CD4-positive, CD25-positive, alpha-beta regulatory T cell (primary cell): ENCODE data around the gene CEBPA. TPM values are rescaled to one million over a fixed set of nuclear protein-coding genes. Genes with fewer than 3 reads are reported as not detected.

Experiments
- ATAC-seq, 2 donors: fragments of 150-1000 bp; cut with Tn5 transposase; one replicate each; pipeline ENCODE4 v1.10.0; 2021; ENCODE audit warnings: low read depth in 2 of 2, moderate number of reproducible peaks in 2 of 2, moderate library complexity in 1 of 2
- DNase-seq, 3 donors: peaks; one replicate each; pipeline versions ENCODE4 v3.0.0 to v3.0.0-alpha.2; 2012 to 2022; ENCODE audit warnings: mixed read lengths in 1 of 3
- H3K27ac ChIP-seq: one replicate; pipeline ENCODE4 v1.7.0; 2013; ENCODE audit warnings: mild to moderate bottlenecking, low read length; ENCODE audit not compliant: insufficient read depth, poor library complexity, severe bottlenecking
- H3K27me3 ChIP-seq: one replicate; pipeline ENCODE4 v1.7.0; 2013; ENCODE audit warnings: low read length; ENCODE audit not compliant: control insufficient read depth, insufficient read depth
- H3K36me3 ChIP-seq: one replicate; pipeline ENCODE4 v1.7.0; 2013; ENCODE audit warnings: mild to moderate bottlenecking, low read length, moderate library complexity; ENCODE audit not compliant: control insufficient read depth, insufficient read depth
- H3K4me1 ChIP-seq: 2 replicates; pipeline ENCODE4 v1.7.0; 2013; ENCODE audit warnings: mild to moderate bottlenecking, low read length; ENCODE audit not compliant: insufficient read depth, control insufficient read depth, poor library complexity, severe bottlenecking
- H3K4me3 ChIP-seq: one replicate; pipeline ENCODE4 v1.7.0; 2013; ENCODE audit warnings: low read depth, mild to moderate bottlenecking, low read length, moderate library complexity
- H3K9me3 ChIP-seq, 2 experiments: 1 replicate in 1 of 2; 2 replicates in 1 of 2; pipeline ENCODE4 v1.7.0; 2013; ENCODE audit warnings: low read length in 2 of 2, mild to moderate bottlenecking in 1 of 2, moderate library complexity in 1 of 2; ENCODE audit not compliant: control insufficient read depth in 2 of 2
- H3K27ac Mint-ChIP-seq, 3 donors: one replicate each; pipeline ENCODE4 v1.8.0; 2020 to 2022; ENCODE audit warnings: mild to moderate bottlenecking in 3 of 3, mixed read lengths in 3 of 3, moderate library complexity in 2 of 3
- H3K27me3 Mint-ChIP-seq: one replicate; pipeline ENCODE4 v1.8.0; 2022; ENCODE audit warnings: mild to moderate bottlenecking, mixed read lengths
- H3K36me3 Mint-ChIP-seq: one replicate; pipeline ENCODE4 v1.8.0; 2020; ENCODE audit warnings: mixed read lengths
- H3K4me1 Mint-ChIP-seq, 4 donors: one replicate each; pipeline ENCODE4 v1.8.0; 2020 to 2022; ENCODE audit warnings: mixed read lengths in 4 of 4, mild to moderate bottlenecking in 1 of 4
- H3K4me3 Mint-ChIP-seq, 4 donors: one replicate each; pipeline ENCODE4 v1.8.0; 2020 to 2022; ENCODE audit warnings: mild to moderate bottlenecking in 4 of 4, mixed read lengths in 4 of 4, moderate library complexity in 3 of 4
- H3K9me3 Mint-ChIP-seq, 7 donors: one replicate each; pipeline ENCODE4 v1.8.0; 2020 to 2022; ENCODE audit warnings: mixed read lengths in 7 of 7, mild to moderate bottlenecking in 3 of 7, moderate library complexity in 2 of 7
- polyA plus RNA-seq, 4 donors: library from polyadenylated mRNA; unstranded; fragments of 300-500 nt; fragmentation: Illumina TruSeq; gene quantifications; one replicate each; pipeline ENCODE4 v1.2.3, GENCODE V29; 2021
- total RNA-seq: library from RNA; stranded (reverse); gene quantifications from one replicate; pipeline ENCODE4 v1.2.3, GENCODE V29; 2022

CEBPA gene
- total and polyA plus RNA-seq, 5 donors from 2014 or later = 0.72 to 3.8 (median 1.8) TPM

DNA sequence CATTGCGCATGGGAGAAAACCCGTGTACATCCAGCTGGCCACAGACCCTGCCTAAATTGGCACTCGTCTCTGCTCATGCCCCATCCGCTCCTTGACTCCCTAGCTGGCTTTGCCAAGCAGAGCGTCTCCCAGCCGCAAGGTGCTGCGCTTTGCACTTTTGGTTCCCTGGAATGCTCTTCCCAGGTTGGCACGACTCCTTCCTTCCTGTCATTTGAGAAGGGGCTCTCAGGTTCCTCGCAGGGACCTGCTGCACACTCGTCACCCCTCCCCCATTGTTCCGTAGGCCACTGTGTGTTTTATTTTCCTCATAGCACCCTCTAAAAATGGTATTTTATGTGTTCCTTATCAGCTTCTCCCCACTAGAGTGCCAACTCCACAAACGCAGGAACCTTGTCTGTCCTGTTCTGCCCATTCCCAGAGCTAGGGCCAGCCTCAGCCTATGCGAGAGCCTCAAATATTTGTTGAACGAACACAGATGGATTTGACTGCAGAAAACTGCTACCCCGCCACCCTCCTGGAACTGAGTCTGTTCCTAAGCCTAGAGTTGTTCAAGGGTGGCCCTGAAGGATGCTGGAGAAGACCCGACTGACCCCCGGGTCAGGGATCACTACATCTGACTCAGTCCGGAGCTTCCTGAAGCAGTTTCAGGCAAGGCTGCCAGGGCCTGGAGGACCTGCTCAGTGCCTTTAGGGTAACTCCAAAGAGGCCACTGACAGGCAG, 8.4 kb upstream of the CEBPA start:
- DNase-seq = no peak
- Histone ChIP-seq H3K27ac (no peak overlapping the region), H3K27me3 (peaks cover 2% of the 10 kb centered on the region), H3K36me3 (no peaks in the 10 kb centered on the region), H3K9me3 (no peaks in the 10 kb centered on the region), H3K4me3 (no peak overlapping the region), H3K4me1 (no peaks in the 10 kb centered on the region)
- Mint-ChIP-seq H3K9me3 (peaks cover 0 to 4% (median 0%) of the 10 kb centered on the region in 7 donors), H3K4me3 (no peak overlapping the region), H3K27me3 (peaks cover 49% of the 10 kb centered on the region), H3K4me1 (no peaks in the 10 kb centered on the region), H3K36me3 (no peaks in the 10 kb centered on the region), H3K27ac (no peak overlapping the region)
- ATAC-seq = no peak

DNA sequence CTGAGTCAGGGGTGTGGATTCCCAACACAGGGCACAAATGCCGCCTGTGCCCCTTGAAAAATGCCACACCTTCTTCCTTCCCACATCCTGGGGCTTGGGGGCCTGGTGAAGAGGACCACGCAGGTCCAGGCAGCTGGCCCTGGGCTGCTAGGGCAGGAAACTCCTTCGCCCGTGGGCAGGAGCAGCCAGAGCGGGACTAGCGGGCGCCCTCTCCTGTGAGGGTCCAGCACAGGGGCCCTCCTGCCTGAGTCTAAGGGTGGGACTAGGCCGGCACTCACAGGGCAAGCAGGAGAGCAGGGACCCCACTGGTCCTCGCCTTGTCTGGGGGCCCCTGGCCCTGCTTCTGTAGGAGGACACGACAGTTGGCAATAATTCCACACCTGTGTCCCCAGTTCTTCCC, 7.5 kb upstream of the CEBPA start:
- no peaks in the 10 kb centered on the region for H3K9me3 ChIP-seq
- Mint-ChIP-seq H3K27me3 (peaks cover 44% of the 10 kb centered on the region), H3K4me3 (no peak overlapping the region), H3K9me3 (peaks cover 0 to 4% (median 0%) of the 10 kb centered on the region in 7 donors), H3K27ac (no peak overlapping the region), H3K36me3 (no peaks in the 10 kb centered on the region), H3K4me1 (no peaks in the 10 kb centered on the region)
- no peaks in the 10 kb centered on the region for H3K4me1 ChIP-seq
- H3K36me3 ChIP-seq = no peaks in the 10 kb centered on the region
- no peaks in the 10 kb centered on the region for H3K27me3 ChIP-seq
- no peak overlapping the region for H3K4me3 ChIP-seq
- ATAC-seq (no peak), DNase-seq (no peak)
- H3K27ac ChIP-seq = no peak overlapping the region

DNA sequence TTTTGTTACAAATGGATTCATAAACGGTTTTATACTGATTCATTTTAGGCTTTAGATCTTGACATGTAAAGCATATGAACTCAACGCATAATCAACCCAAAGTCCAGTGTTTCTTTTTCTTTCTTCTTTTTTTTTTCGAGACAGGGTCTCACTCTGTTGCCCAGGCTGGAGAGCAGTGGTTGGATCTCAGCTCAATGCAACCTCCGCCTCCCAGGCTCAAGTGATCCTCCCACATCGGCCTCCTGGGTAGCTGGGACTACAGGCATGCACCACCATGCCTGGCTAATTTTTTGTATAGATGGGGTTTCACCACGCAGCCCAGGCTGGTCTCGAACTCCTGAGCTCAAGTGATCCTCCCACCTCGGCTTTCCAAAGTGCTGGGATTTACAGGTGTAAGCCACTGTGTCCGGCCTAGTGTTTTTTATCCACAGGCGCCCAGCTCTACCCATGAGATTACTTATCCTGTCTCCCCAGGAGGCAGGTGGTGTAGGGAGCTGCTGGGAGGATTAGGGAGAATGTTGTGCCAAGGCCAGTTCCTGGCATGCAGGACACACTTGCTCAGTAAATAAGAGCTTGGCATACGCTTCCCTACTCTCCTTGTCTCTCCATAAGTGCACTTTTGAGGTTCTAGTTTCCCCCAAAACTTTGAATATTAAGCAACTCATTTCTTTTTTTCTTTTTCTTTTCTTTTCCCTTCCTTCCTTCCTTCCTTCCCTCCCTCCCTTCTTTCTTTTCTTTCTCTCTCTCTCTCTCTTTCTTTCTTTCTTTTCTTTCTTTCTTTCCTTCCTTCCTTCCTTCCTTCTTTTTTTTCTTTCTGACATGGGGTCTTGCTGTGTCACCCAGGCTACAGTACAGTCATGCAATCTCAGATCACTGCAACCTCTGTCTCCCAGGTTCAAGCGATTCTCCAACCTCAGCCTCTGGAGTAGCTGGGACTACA, 4.8 kb upstream of the CEBPA start:
- Mint-ChIP-seq H3K36me3 (no peaks in the 10 kb centered on the region), H3K27me3 (peaks cover 51% of the 10 kb centered on the region), H3K4me1 (peaks cover 0 to 5% (median under 1%) of the 10 kb centered on the region in 4 donors), H3K27ac (no peak overlapping the region), H3K9me3 (peaks cover 0 to 3% (median 0%) of the 10 kb centered on the region in 7 donors), H3K4me3 (no peak overlapping the region)
- peaks cover 3% of the 10 kb centered on the region for H3K27me3 ChIP-seq
- H3K4me1 ChIP-seq = peaks cover 14% of the 10 kb centered on the region
- H3K36me3 ChIP-seq = no peaks in the 10 kb centered on the region
- H3K4me3 ChIP-seq = no peak overlapping the region
- H3K9me3 ChIP-seq = no peaks in the 10 kb centered on the region
- ATAC-seq (no peak), DNase-seq (no peak)
- no peak overlapping the region for H3K27ac ChIP-seq

- peaks cover 0 to 3% (median 0%) of the 10 kb centered on the region in 7 donors for H3K9me3 Mint-ChIP-seq
- Histone ChIP-seq H3K27ac (no peak overlapping the region), H3K4me1 (peaks cover 18% of the 10 kb centered on the region), H3K36me3 (no peaks in the 10 kb centered on the region), H3K9me3 (no peaks in the 10 kb centered on the region), H3K27me3 (peaks cover 3% of the 10 kb centered on the region), H3K4me3 (no peak overlapping the region)
- ATAC-seq (no peak), DNase-seq (no peak)
- peak overlapping the region in 1 of 3 donors; percentile 33 for H3K27ac Mint-ChIP-seq
- no peak overlapping the region for H3K4me3 Mint-ChIP-seq
- H3K27me3 Mint-ChIP-seq = peaks cover 53% of the 10 kb centered on the region
- peaks cover 0 to 5% (median under 1%) of the 10 kb centered on the region in 4 donors for H3K4me1 Mint-ChIP-seq
- H3K36me3 Mint-ChIP-seq = no peaks in the 10 kb centered on the region
These were observed 3.9 kb upstream of the CEBPA start for GRCh38 chr19:33306191-33306590.

DNA sequence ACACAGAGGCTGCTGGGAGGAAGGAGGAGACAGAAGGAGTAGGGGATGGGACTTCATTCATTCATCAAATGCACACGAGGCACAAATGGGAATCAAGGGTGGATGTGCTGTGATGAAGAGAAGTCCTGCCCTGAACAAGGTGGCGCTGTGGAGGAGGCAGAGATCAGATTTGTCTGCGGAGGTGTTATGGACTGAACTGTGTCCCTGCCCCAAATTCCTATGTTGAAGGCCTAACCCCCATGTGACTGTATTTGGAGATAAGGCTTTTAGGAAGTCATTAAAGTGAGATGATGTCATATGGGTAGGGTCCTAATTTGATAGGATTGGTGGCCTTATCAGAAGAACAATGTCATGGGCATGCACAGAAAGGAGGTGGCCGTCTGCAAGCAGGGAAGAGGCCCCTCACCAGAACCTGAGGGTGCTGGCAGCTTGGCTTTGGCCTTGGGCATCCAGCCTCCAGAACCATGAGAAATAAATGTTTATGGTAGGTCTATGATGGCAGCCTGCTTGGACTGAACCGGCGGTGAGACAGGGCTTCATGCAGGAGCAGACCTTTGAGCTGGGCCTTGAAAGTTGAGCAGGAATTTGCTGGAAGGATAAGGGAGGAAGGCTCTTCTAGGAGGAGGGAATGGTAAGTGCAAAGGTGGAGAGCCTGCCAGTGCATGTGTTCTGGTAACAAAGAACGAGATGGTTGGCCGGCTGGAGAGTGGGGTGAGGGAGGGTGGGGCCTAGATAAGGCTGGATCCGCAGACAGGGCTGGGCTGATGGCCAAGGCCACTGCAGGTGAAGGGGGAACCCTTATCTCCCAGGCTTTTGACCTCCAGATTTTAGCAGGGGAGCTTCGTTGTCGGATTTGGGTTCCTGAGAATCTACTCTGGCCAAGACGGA, 2.7 kb upstream of the CEBPA start:
- no peaks in the 10 kb centered on the region for H3K9me3 Mint-ChIP-seq
- H3K27me3 Mint-ChIP-seq = peaks cover 52% of the 10 kb centered on the region
- no peak overlapping the region for H3K27ac Mint-ChIP-seq
- Histone ChIP-seq H3K4me3 (no peak overlapping the region), H3K27me3 (peaks cover 3% of the 10 kb centered on the region), H3K9me3 (no peaks in the 10 kb centered on the region), H3K4me1 (peaks cover 24% of the 10 kb centered on the region), H3K27ac (no peak overlapping the region), H3K36me3 (no peaks in the 10 kb centered on the region)
- ATAC-seq (no peak), DNase-seq (no peak)
- H3K4me3 Mint-ChIP-seq = peak overlapping the region in 3 of 4 donors; percentile 21 to 78 (median 39)
- H3K4me1 Mint-ChIP-seq = peaks cover 0 to 9% (median 4%) of the 10 kb centered on the region in 4 donors
- H3K36me3 Mint-ChIP-seq = no peaks in the 10 kb centered on the region

GRCh38 chr19:33304371-33304759, 2.0 kb upstream of the CEBPA start:
- Histone ChIP-seq H3K4me1 (peaks cover 24% of the 10 kb centered on the region), H3K27ac (no peak overlapping the region), H3K27me3 (peaks cover 3% of the 10 kb centered on the region), H3K4me3 (no peak overlapping the region), H3K9me3 (no peaks in the 10 kb centered on the region), H3K36me3 (no peaks in the 10 kb centered on the region)
- Mint-ChIP-seq H3K36me3 (no peaks in the 10 kb centered on the region), H3K4me1 (peaks cover 0 to 9% (median 4%) of the 10 kb centered on the region in 4 donors), H3K27me3 (peaks cover 52% of the 10 kb centered on the region), H3K27ac (no peak overlapping the region), H3K9me3 (no peaks in the 10 kb centered on the region), H3K4me3 (peak overlapping the region in 2 of 4 donors; percentile 54 to 78)
- ATAC-seq (no peak), DNase-seq (no peak)

- peaks cover 0 to 9% (median 4%) of the 10 kb centered on the region in 4 donors for H3K4me1 Mint-ChIP-seq
- no peak overlapping the region for H3K27ac Mint-ChIP-seq
- no peak overlapping the region for H3K27ac ChIP-seq
- H3K4me3 ChIP-seq = no peak overlapping the region
- peak overlapping the region; percentile 44 to 65 (median 53) for H3K4me3 Mint-ChIP-seq
- no peak for DNase-seq
- H3K36me3 ChIP-seq = no peaks in the 10 kb centered on the region
- peaks cover 3% of the 10 kb centered on the region for H3K27me3 ChIP-seq
- H3K9me3 Mint-ChIP-seq = no peaks in the 10 kb centered on the region
- no peaks in the 10 kb centered on the region for H3K36me3 Mint-ChIP-seq
- H3K27me3 Mint-ChIP-seq = peaks cover 52% of the 10 kb centered on the region
- ATAC-seq = no peak
- peaks cover 24% of the 10 kb centered on the region for H3K4me1 ChIP-seq
- H3K9me3 ChIP-seq = no peaks in the 10 kb centered on the region
These were observed 1.5 kb upstream of the CEBPA start for GRCh38 chr19:33303791-33304345.
